B cell (primary cell): ENCODE measurements around the gene BNC2. TPM values are rescaled to one million over a fixed set of nuclear protein-coding genes. Genes with fewer than 3 reads are reported as not detected.

Source experiments
- ATAC-seq: fragments of 200-7000 bp; cut with Tn5 transposase; one replicate; pipeline ENCODE4 v1.10.0; 2021; ENCODE audit warnings: low read depth, mild to moderate bottlenecking, moderate number of reproducible peaks, moderate library complexity
- CTCF ChIA-PET: fragments of 350-600 bp; sonication (Branson Sonifier 250); formaldehyde crosslinking; loops from one replicate; lab custom pipeline; 2021; ENCODE audit warnings: antibody characterized with exemption, inconsistent platforms; lab: Charles Lee
- POLR2A ChIA-PET: fragments of 350-600 bp; sonication (Branson Sonifier 250); formaldehyde crosslinking; loops from one replicate; lab custom pipeline; 2021; ENCODE audit warnings: antibody characterized with exemption; lab: Charles Lee
- DNase-seq: peaks from one replicate; pipeline ENCODE4 v3.0.0; 2013
- H2AFZ ChIP-seq: 2 replicates; pipeline ENCODE4 v1.6.1; 2012; ENCODE audit warnings: mild to moderate bottlenecking, low read depth, low read length; ENCODE audit not compliant: insufficient read depth, poor library complexity, severe bottlenecking
- H3K27ac ChIP-seq, 2 donors: 1 replicate in 1 of 2; 2 replicates in 1 of 2; pipeline ENCODE4 v1.5.1; 2012 to 2013; ENCODE audit warnings: low read length in 2 of 2, mild to moderate bottlenecking in 2 of 2, moderate library complexity in 1 of 2
- H3K27me3 ChIP-seq, 4 experiments: fragments of 200-600 bp in 1 of 4; sonication (generic) in 1 of 4; replicated peaks in 1 of 4; 1 replicate in 2 of 4; 2 replicates in 2 of 4; pipeline versions ENCODE4 v1.6.1 to v1.7.0; 2013 to 2016; ENCODE audit warnings: low read length in 3 of 4, mild to moderate bottlenecking in 2 of 4, mixed read lengths in 1 of 4, moderate library complexity in 1 of 4; ENCODE audit not compliant: insufficient read depth in 4 of 4, control insufficient read depth in 3 of 4; ENCODE audit errors: control extremely low read depth in 1 of 4
- H3K36me3 ChIP-seq, 2 experiments: replicated peaks in 1 of 2; 1 replicate in 1 of 2; 2 replicates in 1 of 2; pipeline versions ENCODE4 v1.6.1 to v1.7.1; 2013; ENCODE audit warnings: low read length in 1 of 2; ENCODE audit not compliant: insufficient read depth in 2 of 2, control insufficient read depth in 1 of 2; ENCODE audit errors: control extremely low read depth in 1 of 2, extremely low read depth in 1 of 2
- H3K4me1 ChIP-seq, 2 donors: fragments of 200-600 bp in 1 of 2; sonication (generic) in 1 of 2; 1 replicate in 1 of 2; 2 replicates in 1 of 2; pipeline versions ENCODE4 v1.5.1 to v1.6.1; 2013 to 2017; ENCODE audit warnings: low read length in 2 of 2; ENCODE audit not compliant: control insufficient read depth in 2 of 2, insufficient read depth in 2 of 2
- H3K4me2 ChIP-seq: replicated peaks from 2 replicates; pipeline ENCODE3; 2012; ENCODE audit warnings: mild to moderate bottlenecking, low read depth, low read length; ENCODE audit not compliant: poor library complexity, severe bottlenecking
- H3K4me3 ChIP-seq, 5 experiments: fragments of 200-600 bp in 1 of 5; sonication (generic) in 1 of 5; 1 replicate in 3 of 5; 2 replicates in 2 of 5; pipeline versions ENCODE4 v1.5.1 to v1.7.0; 2011 to 2016; ENCODE audit warnings: low read length in 4 of 5, mild to moderate bottlenecking in 4 of 5, low read depth in 2 of 5, control low read depth in 1 of 5, moderate library complexity in 1 of 5; ENCODE audit not compliant: insufficient read depth in 1 of 5; ENCODE audit errors: control extremely low read depth in 1 of 5, extremely low read depth in 1 of 5
- H3K79me2 ChIP-seq: fragments of 200-600 bp; sonication (generic); one replicate; pipeline ENCODE4 v1.6.0; 2016; ENCODE audit warnings: low read length; ENCODE audit not compliant: control insufficient read depth, insufficient read depth
- H3K9ac ChIP-seq: fragments of 200-600 bp; sonication (generic); 2 replicates; pipeline ENCODE4 v1.6.1; 2017; ENCODE audit warnings: mild to moderate bottlenecking, low read length, moderate library complexity
- H3K9me3 ChIP-seq, 3 donors: one replicate each; pipeline versions ENCODE4 v1.6.1 to v1.7.1; 2013; ENCODE audit warnings: low read length in 2 of 3; ENCODE audit not compliant: control insufficient read depth in 2 of 3, insufficient read depth in 1 of 3; ENCODE audit errors: control extremely low read depth in 1 of 3
- H4K20me1 ChIP-seq: 2 replicates; pipeline ENCODE4 v1.6.0; 2012; ENCODE audit warnings: mild to moderate bottlenecking, low read length; ENCODE audit not compliant: insufficient read depth, control insufficient read depth, poor library complexity, severe bottlenecking
- H3K27ac Mint-ChIP-seq: one replicate; pipeline ENCODE4 v1.8.0; 2021; ENCODE audit warnings: mixed read lengths
- H3K27me3 Mint-ChIP-seq: one replicate; pipeline ENCODE4 v1.8.0; 2021; ENCODE audit warnings: mixed read lengths
- H3K4me1 Mint-ChIP-seq: one replicate; pipeline ENCODE4 v1.8.0; 2021; ENCODE audit warnings: mixed read lengths
- H3K4me3 Mint-ChIP-seq: one replicate; pipeline ENCODE4 v1.8.0; 2021; ENCODE audit warnings: mixed read lengths
- H3K9me3 Mint-ChIP-seq: one replicate; pipeline ENCODE4 v1.8.0; 2022; ENCODE audit warnings: mixed read lengths; ENCODE audit not compliant: insufficient read depth
- EZH2 ChIP-seq: IDR thresholded peaks from 2 replicates; pipeline ENCODE4 v1.6.1; 2012; ENCODE audit warnings: borderline replicate concordance, low read depth, mild to moderate bottlenecking, moderate library complexity, low read length; ENCODE audit not compliant: insufficient read depth, poor library complexity, severe bottlenecking
- WGBS: methylation state at CpG from one replicate; pipeline ENCODE4 v1.1.5; 2013; ENCODE audit warnings: missing lambda C conversion rate; ENCODE audit not compliant: insufficient coverage; 5-methylcytosine and 5-hydroxymethylcytosine counted together
- intact Hi-C: fragments of 100-400 bp; cut with micrococcal nuclease; formaldehyde crosslinking; loops from one replicate; pipeline ENCODE4 v1.10.0; 2022
- polyA plus RNA-seq: library from polyadenylated mRNA; depleted of rRNA; stranded (reverse); fragments of >200 nt; gene quantifications from 2 replicates; pipeline ENCODE4 v1.2.3, GENCODE V29; 2012
- total RNA-seq, 2 donors: library from RNA; stranded (reverse); fragments of 120-200 nt in 1 of 2; gene quantifications; 1 replicate in 1 of 2; 2 replicates in 1 of 2; pipeline versions ENCODE4 v1.2.3 to v1.2.4, GENCODE V29; 2013 to 2022
- TF ChIP-seq, protein P1 (sequence below): fragments of 200-600 bp; IDR thresholded peaks from one replicate; pipeline ENCODE4 v1.8.0; 2022; ENCODE audit warnings: antibody characterized with exemption, mild to moderate bottlenecking

BNC2 gene
- total and polyA plus RNA-seq, 2 donors (not counting 1 experiment from before 2014, with no cell fraction given): 0.01 TPM; not detected in 1

DNA sequence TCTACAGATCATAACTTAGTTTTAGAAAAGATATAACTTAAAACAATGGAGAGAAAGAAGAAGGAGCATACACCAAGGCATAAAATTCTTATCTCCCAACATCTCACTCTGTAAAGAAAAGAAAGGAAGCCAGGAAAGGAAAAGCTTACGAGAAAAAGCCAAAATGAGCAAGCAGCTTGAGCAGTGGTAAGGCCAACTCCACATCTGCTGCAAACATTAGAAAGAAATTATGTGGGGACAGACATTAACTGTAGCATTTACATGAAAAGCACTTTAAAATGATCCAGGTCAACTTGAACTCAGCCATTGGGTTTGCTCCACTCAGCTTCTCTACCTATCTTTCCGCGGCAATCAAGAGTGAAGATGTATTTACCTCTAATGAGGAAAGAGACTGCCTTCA is 176.9 kb downstream of the BNC2 start:
- Histone ChIP-seq H3K27me3 (no peaks in the 10 kb centered on the region), H3K79me2 (no peaks in the 10 kb centered on the region), H3K27ac (no peak overlapping the region), H3K4me3 (no peak overlapping the region), H4K20me1 (no peaks in the 10 kb centered on the region), H3K36me3 (no peaks in the 10 kb centered on the region), H3K4me1 (no peaks in the 10 kb centered on the region), H2AFZ (no peak overlapping the region), H3K9me3 (no peaks in the 10 kb centered on the region), H3K4me2 (no peak overlapping the region), H3K9ac (no peak overlapping the region)
- Mint-ChIP-seq H3K4me3 (no peak overlapping the region), H3K9me3 (no peaks in the 10 kb centered on the region), H3K27ac (no peak overlapping the region), H3K27me3 (no peaks in the 10 kb centered on the region), H3K4me1 (no peaks in the 10 kb centered on the region)
- no CpG with 5 or more reads among the region's 3 CpGs for WGBS
- ATAC-seq: no peak
- TF ChIP-seq, protein P1, sequence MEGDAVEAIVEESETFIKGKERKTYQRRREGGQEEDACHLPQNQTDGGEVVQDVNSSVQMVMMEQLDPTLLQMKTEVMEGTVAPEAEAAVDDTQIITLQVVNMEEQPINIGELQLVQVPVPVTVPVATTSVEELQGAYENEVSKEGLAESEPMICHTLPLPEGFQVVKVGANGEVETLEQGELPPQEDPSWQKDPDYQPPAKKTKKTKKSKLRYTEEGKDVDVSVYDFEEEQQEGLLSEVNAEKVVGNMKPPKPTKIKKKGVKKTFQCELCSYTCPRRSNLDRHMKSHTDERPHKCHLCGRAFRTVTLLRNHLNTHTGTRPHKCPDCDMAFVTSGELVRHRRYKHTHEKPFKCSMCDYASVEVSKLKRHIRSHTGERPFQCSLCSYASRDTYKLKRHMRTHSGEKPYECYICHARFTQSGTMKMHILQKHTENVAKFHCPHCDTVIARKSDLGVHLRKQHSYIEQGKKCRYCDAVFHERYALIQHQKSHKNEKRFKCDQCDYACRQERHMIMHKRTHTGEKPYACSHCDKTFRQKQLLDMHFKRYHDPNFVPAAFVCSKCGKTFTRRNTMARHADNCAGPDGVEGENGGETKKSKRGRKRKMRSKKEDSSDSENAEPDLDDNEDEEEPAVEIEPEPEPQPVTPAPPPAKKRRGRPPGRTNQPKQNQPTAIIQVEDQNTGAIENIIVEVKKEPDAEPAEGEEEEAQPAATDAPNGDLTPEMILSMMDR: no peak
- no peak for TF ChIP-seq EZH2
- DNase-seq: no peak
- intact Hi-C loops: no loop called here
- POLR2A ChIA-PET: no interaction called here
- CTCF ChIA-PET: no interaction called here

DNA sequence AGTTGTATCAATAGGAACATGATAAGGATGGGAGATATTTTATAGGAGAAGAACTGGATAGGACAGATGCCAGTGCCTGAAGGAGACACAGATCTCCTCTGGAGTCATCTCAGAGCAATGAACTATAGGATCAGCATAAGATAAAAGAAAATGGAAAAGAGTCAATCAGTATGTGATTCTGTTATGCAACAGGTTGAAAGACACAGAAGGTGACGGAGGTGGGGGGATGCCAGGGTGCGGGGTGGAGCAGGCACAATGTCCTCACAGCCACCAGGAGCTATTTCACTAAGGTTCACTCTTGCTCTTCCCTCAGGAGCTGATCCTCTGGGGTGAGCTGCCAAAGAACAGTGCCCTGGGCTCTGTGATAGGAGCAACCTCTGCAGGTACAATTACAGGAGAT is 179.8 kb downstream of the BNC2 start:
- no peaks in the 10 kb centered on the region for H3K27me3 ChIP-seq
- 100% methylated on average over 2 of the region's 2 CpGs for WGBS
- no peak for DNase-seq
- H3K79me2 ChIP-seq: no peaks in the 10 kb centered on the region
- no peaks in the 10 kb centered on the region for H3K9me3 ChIP-seq
- no peaks in the 10 kb centered on the region for H3K27me3 Mint-ChIP-seq
- no peak overlapping the region for H2AFZ ChIP-seq
- intact Hi-C loops: no loop called here
- H3K4me3 ChIP-seq: no peak overlapping the region
- H3K36me3 ChIP-seq: no peaks in the 10 kb centered on the region
- no peak overlapping the region for H3K4me3 Mint-ChIP-seq
- no peaks in the 10 kb centered on the region for H3K4me1 ChIP-seq
- H3K27ac ChIP-seq: no peak overlapping the region
- ChIA-PET POLR2A (no interaction called here), CTCF (no interaction called here)
- ATAC-seq: no peak
- H3K9ac ChIP-seq: no peak overlapping the region
- H3K4me2 ChIP-seq: no peak overlapping the region
- no peaks in the 10 kb centered on the region for H4K20me1 ChIP-seq
- no peaks in the 10 kb centered on the region for H3K9me3 Mint-ChIP-seq
- H3K4me1 Mint-ChIP-seq: no peaks in the 10 kb centered on the region
- no peak overlapping the region for H3K27ac Mint-ChIP-seq
- TF ChIP-seq, protein P1: no peak
- TF ChIP-seq EZH2: no peak
